Fibroblast of skin of right quadriceps (primary cell): ENCODE results near the gene ATP1A1.

Experiments used
- DNase-seq: peaks from one replicate; pipeline ENCODE4 v3.0.0-alpha.2; 2013

Gene ATP1A1

DNA sequence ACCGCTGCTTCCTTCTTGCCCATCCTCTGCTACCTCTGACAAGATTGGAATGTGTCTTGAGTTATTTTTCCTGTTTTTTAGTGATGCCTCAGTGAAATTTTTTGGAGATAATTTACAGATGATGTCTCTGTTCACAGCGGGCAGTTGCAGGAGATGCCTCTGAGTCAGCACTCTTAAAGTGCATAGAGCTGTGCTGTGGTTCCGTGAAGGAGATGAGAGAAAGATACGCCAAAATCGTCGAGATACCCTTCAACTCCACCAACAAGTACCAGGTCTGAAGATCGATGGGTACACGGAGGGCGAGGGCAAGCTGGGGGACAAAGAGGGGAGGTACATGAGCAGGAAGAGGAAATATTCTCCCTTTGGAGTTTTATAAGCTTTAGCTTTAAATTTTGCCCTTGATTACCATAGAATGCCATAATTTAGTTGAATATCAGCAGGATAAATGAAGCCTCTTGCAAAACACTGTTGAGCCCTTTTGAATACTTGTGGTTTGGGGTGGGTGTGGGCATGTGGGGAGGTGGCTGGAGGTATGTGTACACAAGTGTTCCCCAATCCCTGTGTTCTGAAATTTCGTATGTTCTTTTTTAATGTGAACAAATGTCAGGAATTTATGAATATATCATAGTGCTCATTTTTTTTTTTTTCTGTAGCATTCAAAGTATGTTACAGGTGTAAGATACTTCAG is 19.8 kb downstream of the ATP1A1 start:
- DNase-seq = no peak

DNA sequence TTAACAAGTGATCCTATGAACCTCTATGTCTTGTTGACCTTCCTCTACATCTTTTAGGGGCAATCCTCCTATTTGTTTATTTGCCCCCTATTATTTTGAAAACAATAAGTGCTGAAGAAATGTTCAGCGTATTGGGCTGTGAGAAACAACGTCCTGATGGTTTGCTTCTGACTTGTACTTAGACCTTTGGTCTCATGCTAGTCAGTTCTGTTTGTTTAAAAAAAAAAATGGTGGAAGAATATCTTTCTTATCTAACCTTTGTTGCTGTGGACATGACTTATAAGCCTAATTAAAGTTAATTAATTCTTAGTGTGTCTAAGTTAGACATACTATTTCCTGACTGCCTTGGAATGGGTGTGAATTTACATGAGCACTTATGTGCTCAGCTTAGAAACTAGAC is 20.7 kb downstream of the ATP1A1 start:
- DNase-seq = no peak

- no peak for DNase-seq
Observed at GRCh38 chr1:116394270-116394669, 21.2 kb downstream of the ATP1A1 start.

- no peak for DNase-seq
Observed at GRCh38 chr1:116396769-116397168, 23.7 kb downstream of the ATP1A1 start.

DNA sequence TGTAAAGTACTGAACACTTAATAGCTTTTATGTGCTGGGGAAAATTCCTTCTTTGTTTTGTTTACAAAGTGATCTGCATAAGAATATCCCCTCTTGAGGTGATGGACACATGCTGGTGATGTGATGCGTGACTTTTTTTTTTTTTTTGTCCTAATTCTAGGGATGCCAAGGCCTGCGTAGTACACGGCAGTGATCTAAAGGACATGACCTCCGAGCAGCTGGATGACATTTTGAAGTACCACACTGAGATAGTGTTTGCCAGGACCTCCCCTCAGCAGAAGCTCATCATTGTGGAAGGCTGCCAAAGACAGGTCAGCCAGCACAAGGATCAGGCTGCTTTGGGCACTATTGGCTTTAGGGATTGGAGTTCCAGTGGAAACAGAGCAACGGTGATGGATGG is 24.7 kb downstream of the ATP1A1 start:
- no peak for DNase-seq

GRCh38 chr1:116400780-116401179 is 27.7 kb downstream of the ATP1A1 start:
- no peak for DNase-seq

DNA sequence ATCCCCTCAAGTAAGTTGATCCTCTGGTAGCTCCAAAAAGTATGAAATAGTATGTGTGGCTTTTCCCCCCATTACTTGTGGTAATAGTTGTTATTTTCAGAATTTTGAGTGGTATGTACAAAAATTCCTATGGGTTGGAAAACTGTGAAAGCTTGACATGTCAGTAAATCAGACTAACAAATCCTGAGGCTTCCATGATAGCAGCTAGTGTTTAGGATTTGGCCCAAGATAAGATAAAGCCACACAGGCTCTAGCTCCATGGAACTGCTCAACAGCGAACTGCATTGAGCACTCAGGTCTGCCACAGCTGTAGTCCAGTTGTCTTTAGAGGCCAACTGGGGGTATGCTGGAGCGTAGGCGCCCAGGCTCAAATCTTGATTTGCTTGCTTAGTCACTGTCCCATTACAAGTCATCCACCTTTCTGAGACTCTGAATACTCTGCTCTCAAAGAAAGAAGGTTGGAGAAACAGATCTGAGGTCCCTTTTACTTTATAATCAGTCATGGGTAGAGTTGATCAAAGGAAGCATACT is 28.7 kb downstream of the ATP1A1 start:
- DNase-seq = peak; percentile 28

DNA sequence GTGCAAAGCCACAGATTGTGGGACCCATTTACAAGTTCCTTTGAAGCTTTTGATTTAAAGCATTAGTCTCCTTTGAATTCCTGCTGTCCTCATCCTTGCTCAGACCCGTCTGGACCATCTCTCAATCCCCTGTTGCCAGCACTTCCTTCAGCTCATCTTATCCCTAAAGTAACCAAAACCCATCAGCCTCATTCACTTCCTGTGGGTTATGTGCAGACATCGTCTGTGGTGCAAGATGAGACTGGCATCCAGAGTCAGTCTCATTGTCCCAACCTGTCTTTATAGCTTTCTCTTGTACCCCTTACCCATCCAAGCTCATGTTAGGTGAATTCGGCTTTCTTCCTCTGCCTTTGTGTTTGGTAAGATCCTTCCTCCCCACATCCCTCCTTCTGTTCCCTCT is 29.3 kb downstream of the ATP1A1 start:
- no peak for DNase-seq

DNA sequence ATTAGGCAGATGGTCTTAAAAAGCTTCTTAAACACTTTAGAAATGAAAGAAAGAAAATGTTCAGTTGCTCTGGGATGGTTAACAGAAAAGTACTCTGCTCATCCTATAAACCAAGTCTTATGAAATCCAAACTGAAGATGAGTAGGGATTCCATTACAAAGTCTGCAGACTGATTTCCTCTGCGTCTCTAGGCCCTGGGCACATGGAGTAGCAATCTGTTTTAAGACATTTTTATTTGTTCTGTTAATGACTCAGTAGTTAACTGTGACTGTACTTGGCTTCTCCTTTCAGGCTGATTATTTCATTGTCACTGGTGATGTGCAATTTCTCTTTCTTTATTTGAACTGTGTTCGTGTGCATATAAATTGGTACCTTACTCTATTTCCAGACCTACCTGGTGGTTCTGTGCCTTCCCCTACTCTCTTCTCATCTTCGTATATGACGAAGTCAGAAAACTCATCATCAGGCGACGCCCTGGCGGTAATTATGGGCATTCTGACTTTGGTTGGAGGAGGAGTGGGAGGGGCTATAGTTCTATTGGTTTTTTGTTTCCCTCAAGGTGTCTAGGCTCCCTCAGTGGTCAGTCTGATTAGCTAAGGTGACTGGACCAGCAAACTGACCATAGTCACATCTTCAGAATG is 30.6 kb downstream of the ATP1A1 start:
- DNase-seq = no peak

DNA sequence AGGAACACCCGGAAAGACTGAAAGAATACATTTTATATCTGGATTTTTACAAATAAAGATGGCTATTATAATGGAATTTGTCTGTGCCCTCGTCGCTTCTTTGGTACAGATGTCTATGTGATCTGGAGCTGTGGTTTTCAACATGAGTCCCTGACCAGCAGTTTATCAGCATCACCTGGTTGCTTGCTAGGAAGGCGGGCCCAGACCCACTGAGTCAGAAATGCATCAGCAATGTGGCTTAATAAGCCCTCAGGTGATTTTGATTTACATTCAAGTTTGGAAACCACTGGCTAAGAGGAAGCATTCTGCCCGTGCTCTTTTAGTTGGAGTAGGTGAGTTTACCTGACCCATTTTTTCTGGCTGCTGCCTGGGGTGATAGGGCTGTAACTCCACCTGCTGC is 31.7 kb downstream of the ATP1A1 start:
- DNase-seq = no peak

GRCh38 chr1:116405241-116406135 is 32.4 kb downstream of the ATP1A1 start:
- DNase-seq = no peak

- DNase-seq = no peak
Observed at GRCh38 chr1:116407033-116407432, 34.0 kb downstream of the ATP1A1 start.

DNA sequence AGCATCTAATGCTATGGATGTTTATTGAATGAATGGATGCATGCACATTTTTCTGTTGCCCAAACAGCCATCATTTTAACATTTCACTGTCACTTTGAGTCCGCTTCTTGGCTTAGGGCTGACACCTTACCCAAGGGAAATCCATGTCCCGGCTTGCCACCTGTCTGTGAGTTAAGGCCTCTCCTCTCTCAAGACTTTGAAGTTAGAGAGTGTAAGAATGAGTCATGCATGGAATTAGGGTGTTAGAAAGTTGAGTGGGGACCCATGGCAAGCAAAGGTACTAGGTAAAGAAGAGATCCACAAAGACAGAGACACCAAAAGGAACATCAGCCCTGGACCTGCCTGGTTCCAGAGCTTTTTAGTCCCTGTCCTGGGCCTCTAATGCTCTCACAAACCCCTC is 35.1 kb downstream of the ATP1A1 start:
- no peak for DNase-seq

GRCh38 chr1:116408803-116409720 is 36.0 kb downstream of the ATP1A1 start:
- DNase-seq = no peak

- DNase-seq = no peak
Observed at GRCh38 chr1:116409751-116410191, 36.7 kb downstream of the ATP1A1 start.

GRCh38 chr1:116411784-116412479 is 38.9 kb downstream of the ATP1A1 start:
- DNase-seq = peak; percentile 82

DNA sequence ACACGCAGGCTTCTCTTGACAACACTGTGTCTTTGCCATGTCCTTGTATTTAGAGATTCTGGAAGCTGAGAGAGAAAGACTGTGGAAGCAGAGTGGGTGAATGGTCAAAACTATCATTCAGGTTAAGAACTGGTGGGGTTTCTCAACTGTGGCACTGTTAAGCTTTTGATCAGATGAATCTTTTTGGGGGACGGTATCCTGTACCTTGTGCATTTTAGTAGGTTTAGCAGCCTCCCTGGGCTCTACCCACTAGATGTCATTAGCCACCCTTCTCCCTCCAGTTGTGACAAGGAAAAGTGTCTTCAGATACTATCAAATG is 39.4 kb downstream of the ATP1A1 start:
- no peak for DNase-seq

DNA sequence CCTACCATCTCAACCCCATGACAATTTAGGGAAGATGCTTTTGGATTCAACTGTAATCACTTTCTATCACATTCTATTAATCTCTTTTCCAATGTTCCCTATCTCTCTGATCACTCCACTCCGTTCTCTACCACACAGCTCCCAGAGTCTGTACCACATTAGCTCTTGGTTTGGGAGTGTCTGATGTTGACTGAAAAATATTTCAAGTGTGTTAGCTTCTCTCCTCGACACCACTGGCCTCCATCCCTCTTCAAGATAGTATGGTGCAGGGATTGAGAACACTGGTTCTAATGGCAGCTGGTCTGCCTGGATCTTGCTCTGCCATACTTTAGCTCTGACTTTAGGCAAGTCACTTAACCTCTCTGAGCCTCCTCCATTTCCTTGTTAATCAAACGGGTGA is 39.9 kb downstream of the ATP1A1 start:
- no peak for DNase-seq

- DNase-seq = no peak
Observed at GRCh38 chr1:116413414-116413813, 40.4 kb downstream of the ATP1A1 start.

DNA sequence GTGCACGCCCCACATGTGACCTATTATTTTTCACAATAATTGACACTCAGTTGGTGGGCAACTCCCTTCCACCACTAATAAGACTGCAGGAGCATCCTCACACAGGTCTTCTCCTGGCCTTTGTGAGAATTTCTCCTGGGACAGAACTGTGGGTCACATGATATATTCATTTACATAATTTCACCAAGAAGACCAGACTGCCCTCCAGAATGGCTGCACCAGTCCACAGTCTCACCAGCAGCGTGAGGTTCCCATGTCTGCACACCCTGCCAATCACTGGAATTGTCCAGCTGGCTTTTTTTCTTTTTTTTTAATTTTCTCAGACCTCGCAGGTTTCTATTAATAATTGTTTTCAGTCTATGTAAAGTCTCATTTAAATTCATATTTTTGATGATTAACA is 41.3 kb downstream of the ATP1A1 start:
- no peak for DNase-seq

DNA sequence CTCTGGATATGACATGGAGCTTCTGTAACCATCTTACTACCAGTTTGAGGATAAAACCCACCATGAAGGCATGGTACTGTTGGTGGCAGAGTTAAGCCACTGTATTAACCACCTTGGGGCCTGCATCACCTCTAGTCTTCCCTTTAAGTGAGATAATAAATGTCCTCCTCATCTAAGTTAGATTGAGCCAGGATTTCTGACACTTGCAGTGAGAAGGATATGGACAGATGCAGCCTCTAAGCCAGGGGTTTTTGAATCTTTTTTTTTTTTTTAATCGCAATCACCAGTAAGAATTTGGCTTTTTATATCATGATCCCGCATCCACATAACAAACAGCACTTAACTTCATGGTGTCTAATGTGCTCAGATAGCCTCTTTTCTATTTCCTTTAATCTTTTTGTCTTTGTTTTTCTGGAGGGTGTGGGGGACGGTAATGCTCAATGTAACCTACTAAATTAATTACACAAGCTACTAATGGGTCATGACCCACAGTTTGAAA is 42.2 kb downstream of the ATP1A1 start:
- DNase-seq = no peak
